HG02840 (cell line): ENCODE data around the gene TMEM167A.

ENCODE experiments used
- ATAC-seq: cut with Tn5 transposase; IDR thresholded peaks from one replicate; pipeline ENCODE4 v1.9.1; 2021; ENCODE audit warnings: mild to moderate bottlenecking, moderate library complexity, moderate number of reproducible peaks; ENCODE audit not compliant: unreplicated experiment, low FRiP score

Gene TMEM167A

DNA sequence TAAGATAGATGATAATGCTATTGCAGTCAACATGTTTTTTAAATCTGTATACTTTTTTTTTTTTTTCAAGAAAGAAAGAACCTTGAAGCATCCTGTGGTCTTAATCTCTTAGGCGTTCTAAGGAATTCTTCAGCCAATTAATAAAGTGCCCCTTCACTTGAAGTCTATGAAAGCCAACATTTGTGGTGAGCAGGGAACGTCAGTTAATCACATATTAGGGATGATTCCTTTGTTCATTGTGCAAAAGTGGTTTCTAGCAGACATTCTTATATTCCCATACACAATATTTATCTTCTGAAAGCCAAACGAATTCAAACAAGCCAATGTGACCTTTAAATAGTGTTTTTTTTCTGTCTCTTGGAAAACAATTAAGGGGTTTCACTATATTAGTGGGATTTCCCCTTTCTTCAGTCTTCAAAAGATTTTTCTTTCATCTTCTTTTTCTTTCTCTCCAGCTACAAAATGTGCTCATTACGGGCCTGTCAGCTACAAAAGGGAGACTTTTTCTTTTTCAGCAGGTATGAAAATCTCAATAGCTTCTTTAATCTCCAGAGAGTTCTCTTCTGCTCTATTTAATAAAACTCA, 40.1 kb downstream of the TMEM167A start:
- ATAC-seq = no peak

DNA sequence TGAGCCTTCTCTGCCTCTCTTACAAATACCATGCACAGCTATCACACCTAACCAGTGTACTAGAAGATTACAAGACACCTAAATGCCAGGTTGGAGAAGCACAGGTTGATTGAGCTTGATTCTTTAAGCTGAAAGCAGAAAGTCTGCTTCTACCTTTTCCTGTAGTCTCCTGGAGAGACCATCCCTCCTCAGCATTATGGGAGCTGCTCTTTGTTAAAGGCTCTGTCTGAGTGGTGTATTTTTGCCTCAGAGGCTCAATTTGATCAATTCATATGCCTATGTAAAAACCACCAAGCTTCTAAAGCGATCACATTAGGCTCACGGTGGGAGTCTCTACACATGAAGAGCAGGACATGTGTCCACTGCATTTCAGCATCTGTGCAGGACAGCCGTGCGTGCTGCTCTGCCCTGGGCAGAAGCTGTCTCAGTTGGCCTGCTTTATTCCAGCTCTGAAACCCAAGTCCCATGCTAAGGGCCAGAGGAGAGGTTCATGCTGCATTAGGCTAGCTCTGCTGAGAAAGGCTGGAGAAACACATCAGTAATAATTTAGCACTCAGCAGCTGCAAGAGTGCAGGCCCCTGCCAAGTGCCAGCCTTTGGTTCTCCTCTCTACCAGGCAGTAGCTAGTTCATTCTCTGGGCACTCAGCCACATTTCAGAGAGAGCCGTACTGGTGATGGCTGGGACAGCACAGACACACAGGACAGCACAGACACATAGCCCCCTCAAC, 41.7 kb downstream of the TMEM167A start:
- no peak for ATAC-seq

DNA sequence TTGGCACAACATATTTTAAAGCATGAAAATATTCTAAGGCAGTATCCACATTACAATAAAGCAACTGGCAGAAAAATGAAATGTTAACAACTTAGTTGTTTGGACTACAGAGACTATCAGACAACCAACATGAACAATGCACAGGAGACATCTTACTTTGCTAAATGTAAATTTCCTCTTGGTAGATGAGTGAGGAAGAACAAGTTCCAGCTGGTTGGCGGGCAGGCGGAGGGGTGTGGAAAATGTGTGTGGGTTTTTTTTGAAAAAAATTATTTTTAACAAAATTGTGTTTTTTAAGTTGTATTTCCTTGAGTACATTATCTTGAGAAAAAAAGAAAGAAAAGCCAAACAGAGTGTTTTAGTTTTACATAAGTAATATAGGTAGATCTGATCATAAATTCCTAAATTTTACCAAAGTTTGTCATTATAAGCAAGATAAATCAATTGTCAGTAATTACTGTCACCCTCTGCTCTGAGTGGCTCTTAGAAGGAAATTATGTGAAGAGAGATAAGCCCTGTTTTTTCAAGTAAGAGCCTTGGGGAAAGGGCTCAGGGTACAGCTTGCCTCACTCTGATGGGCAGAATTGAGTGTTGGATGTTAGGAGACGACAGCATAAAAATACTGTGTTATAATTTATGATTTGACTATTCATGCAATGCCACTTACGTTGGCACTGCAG, 42.5 kb downstream of the TMEM167A start:
- ATAC-seq = no peak

DNA sequence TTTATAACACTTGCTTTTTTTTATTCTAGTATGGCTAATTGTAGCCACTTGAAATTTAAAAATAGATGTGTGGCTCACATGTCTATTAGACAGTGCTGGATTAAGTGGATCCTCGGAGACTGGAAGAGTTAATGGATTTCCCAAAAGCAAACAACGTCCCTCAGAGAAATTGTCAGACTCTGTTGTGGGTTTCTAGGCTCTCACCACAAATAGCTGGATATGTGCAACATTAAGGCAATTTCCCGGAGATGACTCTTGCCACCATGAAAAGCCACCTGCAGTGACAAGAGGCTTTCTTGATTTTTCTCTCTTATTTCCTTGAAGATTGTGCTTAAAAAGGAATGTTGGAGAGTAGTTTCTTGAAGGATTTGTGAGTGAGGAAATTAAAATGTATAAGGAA, 43.2 kb downstream of the TMEM167A start:
- ATAC-seq = no peak

DNA sequence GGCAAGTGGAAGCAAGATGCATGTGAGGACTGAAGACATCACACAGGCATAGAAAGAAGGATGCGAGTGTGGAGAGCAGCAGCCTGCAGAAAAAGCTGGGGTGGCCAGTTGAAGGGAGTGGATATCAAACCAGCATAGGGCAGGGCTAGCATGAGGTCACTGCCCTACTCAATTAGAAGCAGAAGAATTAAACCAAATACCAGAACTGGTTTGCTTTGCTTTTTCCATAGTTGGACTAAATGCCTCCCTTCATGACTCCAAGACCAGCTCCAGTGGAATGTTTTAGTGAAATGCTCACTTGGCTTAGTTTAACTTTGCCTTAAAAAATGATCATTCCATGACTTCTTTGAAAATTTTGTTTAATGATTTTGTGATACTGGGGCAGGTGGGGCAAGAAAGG, 45.8 kb downstream of the TMEM167A start:
- no peak for ATAC-seq

DNA sequence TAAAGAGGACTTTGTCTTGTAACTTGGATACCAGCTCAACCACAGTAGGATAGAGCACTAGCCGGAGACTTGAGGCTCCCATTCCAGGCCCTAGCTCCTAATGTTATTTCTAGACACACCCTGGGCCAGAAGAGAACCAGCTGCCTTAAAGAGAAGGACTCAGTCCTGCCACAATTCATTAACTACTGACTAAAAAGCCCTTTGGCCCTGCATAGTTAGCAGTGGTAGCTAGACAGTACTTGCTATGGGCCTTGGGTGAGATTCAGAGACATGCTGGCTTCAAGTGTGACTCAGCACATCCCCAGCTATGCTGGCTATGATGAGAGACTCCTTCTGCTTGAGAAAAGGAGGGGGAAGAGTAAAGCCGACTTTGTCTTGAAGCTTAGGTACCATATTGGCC, 47.3 kb downstream of the TMEM167A start:
- no peak for ATAC-seq

DNA sequence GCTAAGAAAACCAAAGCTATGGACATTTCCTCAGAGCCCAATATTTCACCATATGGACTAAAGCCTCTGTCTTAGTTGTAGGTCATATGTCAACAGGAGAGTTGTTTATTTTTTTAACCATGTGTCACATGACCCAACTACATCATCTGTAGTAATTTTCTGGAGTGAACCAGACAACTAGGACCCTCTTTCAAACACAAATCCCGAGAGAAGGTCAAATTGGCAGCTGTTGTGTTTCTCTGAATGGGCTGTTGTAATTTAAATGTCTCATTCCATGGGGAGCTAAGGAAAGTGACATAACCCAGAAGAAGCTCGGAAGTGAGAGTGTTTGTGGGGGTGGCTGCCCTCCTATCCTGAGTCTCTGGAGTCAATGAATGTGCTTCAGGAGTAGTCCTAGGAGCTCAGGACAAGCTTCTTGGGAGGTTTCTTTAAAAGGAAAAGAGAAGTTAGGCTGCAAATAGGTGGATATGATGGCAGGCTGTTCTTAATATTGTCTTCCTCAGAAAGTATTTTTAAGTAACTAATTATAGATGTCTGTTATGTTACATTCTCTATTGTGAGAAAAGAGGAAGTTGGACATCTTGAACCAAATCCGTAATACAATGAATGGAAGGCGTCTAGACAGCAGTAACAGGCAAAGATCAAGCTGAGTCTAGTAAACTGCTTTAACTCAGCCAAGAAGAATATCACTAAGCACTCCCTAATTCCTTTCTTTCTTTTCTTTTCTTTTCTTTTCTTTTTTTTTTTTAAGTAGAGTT, 50.1 kb downstream of the TMEM167A start:
- peak; percentile 66 for ATAC-seq

DNA sequence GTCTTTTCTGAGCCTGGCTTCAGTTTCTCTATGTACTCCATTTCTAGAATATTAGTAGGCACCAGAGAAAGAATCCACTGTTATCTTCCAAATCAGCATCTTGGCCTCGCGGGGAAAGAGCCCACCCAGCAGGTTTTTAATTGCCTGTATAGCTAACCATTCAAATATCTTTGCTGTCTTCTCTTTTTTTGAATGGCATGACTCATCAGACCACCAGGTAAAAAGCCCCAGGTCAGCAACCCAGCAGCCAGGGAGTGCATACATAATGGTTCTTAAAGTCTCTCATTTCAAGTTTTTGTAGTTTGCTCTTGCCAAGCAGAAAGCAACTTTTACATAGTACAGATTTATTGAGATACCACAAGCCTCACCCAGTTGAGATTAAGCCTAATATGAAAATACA, 50.7 kb downstream of the TMEM167A start:
- no peak for ATAC-seq

DNA sequence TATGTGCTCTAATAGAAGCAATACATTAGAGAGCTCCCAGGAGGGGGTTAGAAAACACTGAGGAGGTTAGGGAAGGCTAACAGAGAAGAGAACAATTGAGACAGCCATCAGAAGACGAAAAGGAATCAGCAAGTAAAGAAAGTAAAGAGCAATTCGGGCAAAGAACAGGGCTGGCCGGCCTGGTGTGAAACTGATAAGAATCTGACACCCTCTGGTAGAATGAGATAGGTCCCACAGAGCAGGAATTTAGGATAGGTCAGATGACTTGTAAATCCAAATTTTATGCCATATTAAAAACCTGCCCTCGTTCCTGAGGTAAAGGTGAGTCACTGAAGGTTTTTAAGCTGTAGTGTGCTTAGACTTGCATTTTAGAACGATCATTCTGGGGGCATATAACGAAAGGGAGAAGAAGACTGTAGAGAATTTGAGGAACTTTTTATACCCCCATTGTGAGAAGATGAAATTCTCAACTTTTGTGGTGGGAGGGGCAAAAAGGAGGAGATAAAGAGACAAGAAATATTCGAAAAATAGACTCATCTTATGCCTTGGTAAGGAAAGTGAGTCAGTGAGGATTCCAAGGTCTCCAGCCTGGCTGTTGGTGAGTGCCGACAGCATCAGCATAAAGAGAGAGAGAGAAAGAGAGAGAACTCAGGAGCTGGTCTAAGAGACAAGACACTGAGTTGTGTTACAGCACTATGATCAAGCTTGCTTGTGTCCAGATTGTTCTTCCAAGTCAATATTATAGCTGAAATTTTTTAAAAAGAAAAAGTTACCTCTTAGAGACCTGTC, 51.3 kb downstream of the TMEM167A start:
- no peak for ATAC-seq

DNA sequence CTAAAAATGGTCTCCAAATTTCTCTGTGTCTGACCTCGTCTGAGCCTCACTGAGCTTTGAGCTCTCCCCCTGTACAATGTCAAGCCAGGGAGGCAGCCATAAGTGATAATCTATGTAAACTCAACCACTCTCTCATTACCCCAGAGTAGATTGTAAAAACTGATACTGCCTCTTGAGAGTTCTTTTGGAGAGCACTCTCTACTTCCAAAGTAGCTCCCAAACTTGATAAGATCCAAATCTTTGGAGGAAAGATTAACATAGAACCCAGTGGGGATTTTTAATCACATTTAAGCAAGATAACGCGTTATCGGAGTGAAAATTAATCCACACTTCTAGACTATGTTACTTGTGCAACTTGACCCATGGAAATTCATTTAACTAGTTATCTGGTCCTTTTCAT, 54.9 kb downstream of the TMEM167A start:
- ATAC-seq = no peak

DNA sequence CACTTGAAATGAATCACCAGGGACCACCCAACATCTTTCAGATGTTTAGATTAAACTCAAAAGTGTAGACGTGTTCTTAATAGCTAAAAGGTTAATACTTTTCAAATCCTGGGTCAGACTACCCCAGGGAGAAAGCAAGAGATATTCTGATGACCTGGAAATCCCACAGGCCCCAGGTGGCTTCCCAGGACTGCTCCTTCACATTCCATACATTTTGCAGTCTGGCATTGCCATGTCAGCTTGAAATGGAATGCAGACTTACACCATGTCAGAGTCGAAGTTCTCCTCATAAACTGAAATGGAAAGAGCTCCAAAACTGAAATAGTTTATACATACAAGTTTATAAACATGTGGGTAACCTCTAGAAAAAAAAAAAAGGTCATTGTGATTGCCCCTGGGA, 61.5 kb downstream of the TMEM167A start:
- no peak for ATAC-seq

DNA sequence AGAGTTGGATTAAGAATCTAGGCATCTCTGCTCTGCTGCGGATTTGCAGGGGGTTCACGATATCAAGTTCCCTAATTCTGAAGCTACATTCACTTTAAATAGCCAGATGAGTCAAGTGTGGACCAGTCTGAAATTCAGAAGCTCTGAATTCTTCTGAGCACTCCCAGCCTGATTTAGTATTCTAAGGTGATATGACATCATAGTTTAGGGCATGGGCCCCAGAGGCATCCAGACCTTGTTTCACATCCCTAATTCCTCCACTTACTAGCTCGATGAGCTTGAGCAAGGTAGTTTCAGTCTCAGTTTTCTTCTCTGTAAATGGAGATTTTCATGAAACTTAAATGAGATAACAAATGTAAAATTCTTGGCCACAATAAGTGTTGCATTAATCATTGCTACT, 65.2 kb downstream of the TMEM167A start:
- ATAC-seq = peak; percentile 98

DNA sequence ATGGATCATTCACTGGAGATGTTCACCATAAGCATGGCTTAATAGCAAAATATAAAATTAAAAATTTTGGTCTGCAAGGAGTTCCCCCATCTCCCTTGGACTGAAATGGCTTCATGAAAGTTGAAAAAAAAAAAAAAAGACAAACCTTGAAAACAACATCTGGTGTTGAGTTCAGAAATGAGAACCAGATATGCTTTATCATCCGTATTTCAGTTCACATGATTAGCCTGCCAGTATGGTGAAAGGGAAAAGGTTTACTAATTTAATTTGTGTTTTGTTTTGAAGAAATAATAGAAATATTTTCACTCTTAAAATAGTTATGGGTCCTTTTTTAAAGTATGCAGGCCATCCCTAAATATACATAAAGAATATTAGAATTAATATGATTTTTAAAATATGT, 67.8 kb downstream of the TMEM167A start:
- no peak for ATAC-seq

DNA sequence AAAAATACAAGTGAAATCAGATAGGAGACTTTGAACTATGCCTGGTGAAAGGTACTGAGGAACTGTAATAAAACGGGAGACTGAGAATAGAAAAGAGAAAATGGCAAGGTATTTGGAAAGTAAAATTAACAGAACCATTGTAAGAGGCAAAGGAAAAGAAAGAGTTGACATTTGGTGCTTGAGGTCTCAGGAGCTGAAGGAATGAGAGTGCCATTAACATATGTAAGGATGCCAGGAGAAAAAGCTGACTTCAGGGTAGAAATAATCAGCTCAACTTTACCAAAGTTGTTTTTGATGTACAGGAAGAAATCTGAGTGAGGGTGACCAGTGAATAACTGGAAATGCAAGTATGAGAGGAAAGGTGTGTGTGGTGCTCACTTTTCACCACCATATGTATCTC, 69.4 kb downstream of the TMEM167A start:
- ATAC-seq = no peak

DNA sequence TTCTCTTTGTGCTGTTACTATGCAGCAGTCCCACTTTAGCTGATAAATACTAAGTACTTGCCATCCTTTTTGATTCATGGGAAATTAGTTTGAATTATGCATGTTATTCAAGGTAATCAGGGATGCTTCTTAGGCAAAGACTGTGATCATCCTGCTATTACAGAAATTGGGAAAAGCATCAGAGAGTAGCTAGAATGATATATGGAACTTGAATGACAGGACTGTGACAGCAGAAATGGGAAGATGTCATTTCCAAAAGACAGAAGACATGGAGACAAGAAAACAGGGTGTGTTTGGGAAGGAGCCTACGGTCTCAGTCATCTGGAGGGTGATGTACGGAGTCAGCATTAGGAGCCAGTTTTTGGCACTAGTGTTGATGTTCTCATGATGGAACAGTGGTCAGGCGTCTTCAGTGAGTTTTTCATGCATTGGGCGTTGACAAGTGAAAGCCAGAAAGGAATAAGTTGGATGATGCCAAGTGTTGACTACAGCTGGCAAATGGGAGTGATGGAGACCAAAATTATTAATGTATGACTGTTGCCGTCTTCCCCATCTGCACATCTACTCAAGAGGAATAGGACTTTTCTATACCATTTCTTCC, 70.4 kb downstream of the TMEM167A start:
- no peak for ATAC-seq

DNA sequence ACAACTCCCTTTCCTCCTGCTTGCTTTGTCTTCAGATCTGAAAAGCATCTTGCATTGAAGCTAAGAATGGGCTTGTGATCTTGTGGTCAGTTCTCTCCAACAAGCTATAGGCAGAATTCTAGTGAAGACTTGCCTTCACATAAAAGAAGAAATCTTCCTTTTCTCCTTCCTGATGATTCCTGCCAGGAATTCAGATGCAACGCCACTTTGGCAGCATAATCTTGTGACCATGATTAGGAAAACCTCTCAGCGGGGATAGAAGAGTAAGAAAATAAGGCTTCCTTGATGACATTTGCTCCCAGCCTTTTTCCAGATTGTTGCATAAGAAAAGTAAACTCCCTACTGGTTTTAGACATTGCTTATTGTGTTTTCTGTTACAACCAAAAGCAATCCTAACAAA, 73.4 kb downstream of the TMEM167A start:
- no peak for ATAC-seq
